ACHN (cell line): ENCODE measurements around the gene BHLHA9.
"Not testable (repeated sequence)": the region's sequence is repeated elsewhere in the genome, so short reads cannot be mapped to it uniquely, and the experiment has no call there.

Experiments used
- DNase-seq: peaks from one replicate; pipeline ENCODE4 v3.0.0-alpha.2; 2015
- in situ Hi-C: cut with HindIII; loops from 2 replicates; pipeline ENCODE4 v1.10.0; 2017; ENCODE audit warnings: low sequenced_read_pairs, low pct_ligation_motif_present, low pct_unique_long_range_greater_than_20kb

BHLHA9 gene

GRCh38 chr17:1270210-1271029 is at the start of gene BHLHA9:
BHLHA9 (plus strand) TSS chr17:1270444; CDS start chr17:1270564, 120 bp downstream.
- no peak for DNase-seq
- in situ Hi-C loops: no loop called here

DNA sequence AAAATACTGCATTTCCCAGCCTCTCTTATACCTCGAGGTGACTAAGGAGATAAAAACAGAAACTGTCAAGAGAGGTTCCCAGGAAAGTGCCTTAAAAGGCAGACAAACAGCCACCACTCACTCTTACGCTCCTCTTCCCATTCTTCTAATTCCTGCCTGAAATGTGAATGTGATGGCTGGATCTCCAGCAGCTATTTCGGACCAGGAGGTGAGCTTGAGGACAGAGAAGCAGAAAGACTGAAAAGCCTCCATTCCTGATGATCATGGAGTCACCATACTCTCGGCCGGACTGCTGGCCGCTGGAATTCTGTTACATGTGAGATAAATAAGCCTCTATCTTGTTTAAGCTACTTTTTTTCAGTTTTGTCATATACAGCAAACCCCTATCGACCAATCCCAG is 49.0 kb upstream of the BHLHA9 start:
- in situ Hi-C loops: no loop called here
- DNase-seq: no peak

DNA sequence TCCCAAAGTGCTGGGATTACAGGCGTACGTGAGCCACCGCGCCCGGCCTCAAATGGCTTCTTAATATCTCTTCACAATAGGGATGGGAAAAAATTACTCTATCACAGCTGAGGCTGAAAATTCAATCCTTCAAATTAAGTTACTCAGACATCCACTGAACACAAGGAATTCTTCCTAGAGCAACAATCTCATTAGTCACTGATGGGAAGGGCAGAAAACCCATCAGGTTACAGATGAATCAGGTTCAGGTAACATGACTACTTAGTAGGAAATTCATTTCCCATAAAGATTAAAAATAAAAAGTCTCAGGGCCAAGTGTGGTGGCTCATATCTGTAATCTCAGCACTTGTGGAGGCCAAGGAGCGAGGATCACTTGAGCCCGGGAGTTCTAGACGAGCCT is 47.9 kb upstream of the BHLHA9 start:
- in situ Hi-C loops: no loop called here
- peak; percentile 22 for DNase-seq

- in situ Hi-C loops: no loop called here
- no peak for DNase-seq
These were observed 46.6 kb upstream of the BHLHA9 start for GRCh38 chr17:1223662-1224061.

DNA sequence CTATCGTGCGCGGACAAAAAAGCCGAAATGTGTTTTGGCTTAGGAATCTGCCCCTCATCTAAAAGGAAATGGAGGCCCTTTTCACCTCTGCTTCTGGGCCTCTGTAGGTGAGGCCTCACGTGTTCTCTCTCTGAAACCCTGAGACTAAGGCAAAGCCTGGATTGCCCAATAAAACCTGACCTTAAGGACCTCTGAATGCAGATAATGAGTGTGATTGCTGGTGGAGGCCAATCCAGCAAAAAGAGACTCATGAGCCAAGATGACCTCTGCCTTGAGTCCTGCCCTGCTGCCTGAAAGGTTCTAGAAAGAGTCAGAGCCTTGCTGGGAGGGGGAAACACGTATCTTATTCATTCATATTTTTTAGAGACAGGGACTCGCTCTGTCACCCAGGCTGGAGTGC is 45.9 kb upstream of the BHLHA9 start:
- DNase-seq: no peak
- in situ Hi-C loops: no loop called here

DNA sequence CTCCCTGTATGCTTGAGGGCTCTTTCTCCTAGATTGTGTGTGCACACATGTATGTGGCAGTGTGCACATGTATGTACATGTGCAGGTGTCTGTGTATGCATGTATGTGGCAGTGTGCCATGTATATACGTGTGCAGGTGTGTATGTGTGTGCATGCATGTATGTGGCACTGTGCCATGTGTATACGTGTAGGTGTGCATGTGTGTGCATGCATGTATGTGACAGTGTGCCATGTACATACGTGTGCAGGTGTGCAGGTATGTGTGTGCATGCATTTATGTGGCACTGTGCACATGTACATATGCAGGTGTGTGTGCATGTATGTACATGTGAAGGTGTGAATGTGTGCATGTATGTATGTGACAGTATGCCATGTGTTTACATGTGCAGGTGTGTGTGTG is 43.9 kb upstream of the BHLHA9 start:
- in situ Hi-C loops: no loop called here
- no peak for DNase-seq

DNA sequence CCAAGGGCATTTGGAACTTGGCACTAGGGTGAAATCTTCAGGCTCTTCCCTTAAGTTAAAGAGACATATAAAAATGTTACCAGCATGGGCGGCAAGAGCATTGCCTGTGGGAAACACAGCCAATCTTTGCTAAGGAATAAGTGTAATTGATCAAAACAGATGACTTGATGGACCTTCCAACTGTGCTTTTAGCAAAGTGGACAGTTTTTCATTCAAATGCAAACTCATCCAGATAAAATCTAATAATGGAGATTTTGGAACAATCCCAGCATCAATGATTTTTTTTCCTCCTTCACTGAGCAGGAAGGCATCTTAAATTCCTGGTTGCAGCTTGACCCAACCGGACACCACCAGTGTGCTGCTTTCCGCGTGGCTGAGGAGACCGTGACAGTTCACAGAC is 42.9 kb upstream of the BHLHA9 start:
- DNase-seq: no peak
- in situ Hi-C loops: no loop called here

DNA sequence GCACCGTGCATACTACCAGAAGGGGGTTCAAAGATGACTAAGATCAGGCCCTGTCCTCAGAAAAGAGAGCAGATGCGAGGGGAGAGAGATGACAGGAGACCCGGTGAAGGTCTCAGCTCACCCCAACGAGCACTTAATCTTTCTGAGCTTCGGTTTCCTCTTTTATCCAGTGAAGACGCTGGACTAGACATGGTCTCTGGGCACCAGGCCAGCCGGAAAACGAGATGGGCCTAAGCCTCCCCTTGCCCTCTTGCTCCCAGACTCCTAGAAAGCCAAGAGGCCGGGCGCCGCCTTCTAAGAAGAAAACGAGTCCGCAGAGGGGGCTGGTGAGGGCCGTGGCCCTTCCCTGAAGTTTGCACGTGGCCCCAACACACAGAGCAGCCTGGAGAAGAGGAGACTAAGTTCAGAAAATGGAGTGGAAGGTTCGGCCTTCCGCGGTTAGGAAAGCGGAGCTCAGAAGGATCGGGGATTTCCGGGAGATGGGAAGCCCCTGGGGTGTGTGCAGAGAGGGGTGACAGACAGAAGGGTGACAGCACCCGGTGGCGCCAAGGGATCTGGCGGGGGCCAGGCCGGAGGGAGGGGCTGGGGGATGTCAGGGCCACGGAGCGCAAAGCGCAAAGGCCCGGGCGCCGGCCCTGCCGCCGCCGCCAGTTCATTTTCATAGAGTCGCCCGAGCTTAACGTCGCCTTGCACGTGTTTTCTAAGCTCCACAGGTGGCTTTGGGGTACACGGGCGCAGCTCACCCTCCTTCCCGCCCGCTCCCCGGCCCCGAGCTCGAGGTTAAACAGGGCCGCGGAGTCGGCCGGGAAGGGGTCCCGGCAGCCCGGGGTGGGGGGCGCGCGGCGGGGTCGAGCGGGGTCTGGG is 42.1 kb upstream of the BHLHA9 start:
- no peak for DNase-seq
- in situ Hi-C loops: no loop called here

DNA sequence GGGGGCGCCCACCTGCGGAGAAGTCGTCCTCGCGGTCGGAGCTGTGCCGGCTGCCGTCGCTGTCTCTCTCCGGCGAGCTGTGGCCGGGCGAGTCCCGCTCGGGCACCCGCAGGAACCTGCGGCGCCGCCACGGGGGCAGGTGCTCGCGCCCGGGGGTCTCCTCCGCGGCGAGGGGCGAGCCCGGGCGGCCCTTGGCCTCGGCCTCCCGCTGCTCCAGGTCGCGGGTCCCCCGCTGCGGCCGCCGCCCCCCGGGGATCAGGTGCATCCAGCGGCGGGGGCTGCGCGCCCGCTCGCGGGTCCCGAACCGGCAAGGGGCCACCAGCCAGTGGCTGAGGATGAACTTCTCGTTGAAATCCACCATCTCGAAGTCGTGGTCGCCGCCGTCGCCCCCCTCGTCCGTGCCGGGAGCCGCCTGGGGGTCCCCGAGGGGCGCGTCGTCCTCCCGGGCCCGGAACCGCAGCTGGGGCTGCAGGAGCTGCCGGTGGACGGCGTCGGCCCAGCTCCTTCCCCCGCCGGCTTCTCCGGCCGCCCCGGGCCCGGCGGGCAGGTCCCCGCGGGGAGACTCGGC is 41.4 kb upstream of the BHLHA9 start:
- no peak for DNase-seq
- in situ Hi-C loops: no loop called here

GRCh38 chr17:1229349-1229899 is 40.8 kb upstream of the BHLHA9 start:
- peak; percentile 58 for DNase-seq
- in situ Hi-C loops: no loop called here

DNA sequence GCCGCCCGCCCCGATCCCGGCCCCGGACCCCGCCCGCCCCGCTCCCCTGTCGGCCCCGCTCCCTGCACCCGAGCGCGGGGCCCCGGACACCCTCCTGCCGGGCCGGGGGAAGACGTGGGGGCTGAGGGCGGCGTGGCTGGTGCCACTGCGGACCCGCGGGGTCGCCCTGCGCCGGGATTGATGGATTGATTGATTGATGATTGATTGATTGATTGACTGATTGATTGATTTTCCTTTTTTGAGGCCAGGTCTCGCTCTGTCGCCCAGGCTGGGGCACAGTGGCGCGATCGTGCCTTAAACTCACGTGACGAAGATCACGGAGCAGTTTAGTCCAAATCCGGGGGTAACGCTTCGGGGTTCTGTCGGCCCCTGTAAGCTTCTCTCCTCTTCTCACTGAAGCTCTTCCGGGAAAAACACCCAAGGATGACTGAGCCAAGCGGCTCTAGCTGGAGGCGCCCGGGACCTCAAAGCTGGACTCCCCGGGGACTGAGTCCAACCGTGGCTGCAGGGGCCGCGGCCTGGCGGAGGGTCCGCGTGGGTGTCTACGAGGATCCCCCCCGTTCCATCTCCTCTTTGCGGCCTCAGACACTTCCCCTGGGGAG is 40.2 kb upstream of the BHLHA9 start:
- DNase-seq: no peak
- in situ Hi-C loops: no loop called here

GRCh38 chr17:1231456-1231855 is 38.8 kb upstream of the BHLHA9 start:
- DNase-seq: no peak
- in situ Hi-C loops: no loop called here

GRCh38 chr17:1232331-1232730 is 37.9 kb upstream of the BHLHA9 start:
- in situ Hi-C loops: no loop called here

DNA sequence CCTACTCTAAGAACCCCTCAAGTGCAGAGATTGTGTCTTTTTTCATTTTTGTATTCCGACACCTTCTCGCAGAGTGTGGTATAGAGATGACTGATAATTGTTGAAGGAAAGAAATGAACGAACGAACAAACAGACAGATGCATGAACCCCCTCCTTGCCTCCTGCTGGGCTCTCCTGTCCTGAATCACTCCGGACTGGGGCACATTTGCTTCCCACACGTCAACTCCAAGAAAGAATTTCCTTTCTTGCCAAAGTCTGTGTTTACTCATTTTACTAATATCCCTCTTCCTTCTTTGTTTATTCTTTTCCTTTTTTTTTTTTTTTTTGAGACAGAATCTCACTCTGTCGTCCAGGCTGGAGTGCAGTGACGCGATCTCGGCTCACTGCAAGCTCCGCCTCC is 37.5 kb upstream of the BHLHA9 start:
- no peak for DNase-seq
- in situ Hi-C loops: no loop called here

More at GRCh38 chr17:1232331-1232730, 37.9 kb upstream of the BHLHA9 start:
- no peak for DNase-seq

DNA sequence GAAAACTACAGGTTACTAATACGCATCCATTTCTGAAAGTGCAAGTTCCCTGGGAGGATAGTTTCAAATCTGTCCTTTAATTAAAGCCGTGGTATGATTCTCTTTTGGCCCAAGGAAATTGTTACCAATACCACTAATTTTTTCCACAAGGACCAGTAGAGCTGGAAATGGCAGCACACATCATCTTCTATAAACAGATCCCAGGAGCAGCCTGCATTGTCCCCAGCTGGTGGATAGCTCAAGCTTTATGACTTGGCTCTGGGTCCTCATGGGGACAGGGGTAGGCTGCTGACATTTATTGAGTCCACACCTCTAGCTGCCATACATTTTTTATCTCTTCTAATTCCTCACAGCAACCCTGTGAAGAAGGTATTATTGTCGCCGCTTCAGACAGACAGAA is 35.8 kb upstream of the BHLHA9 start:
- DNase-seq: no peak
- in situ Hi-C loops: no loop called here

DNA sequence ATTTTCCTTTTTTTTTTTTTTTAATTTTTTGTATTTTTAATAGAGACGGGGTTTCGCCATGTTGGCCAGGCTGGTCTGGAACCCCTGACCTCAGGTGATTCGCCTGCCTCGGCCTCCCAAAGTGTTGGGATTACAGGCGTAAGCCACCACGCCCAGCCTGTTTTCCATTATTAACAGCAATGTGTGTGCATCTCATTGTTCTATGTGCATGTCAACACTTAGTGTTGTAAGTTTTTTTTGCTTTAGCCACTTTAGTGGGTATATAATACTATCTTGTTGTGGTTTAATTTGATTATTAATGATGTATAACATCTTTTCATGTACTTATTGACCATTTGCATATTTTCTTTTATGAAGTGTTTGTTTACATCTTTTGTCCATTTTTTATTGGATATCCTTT is 32.8 kb upstream of the BHLHA9 start:
- no peak for DNase-seq
- in situ Hi-C loops: no loop called here

DNA sequence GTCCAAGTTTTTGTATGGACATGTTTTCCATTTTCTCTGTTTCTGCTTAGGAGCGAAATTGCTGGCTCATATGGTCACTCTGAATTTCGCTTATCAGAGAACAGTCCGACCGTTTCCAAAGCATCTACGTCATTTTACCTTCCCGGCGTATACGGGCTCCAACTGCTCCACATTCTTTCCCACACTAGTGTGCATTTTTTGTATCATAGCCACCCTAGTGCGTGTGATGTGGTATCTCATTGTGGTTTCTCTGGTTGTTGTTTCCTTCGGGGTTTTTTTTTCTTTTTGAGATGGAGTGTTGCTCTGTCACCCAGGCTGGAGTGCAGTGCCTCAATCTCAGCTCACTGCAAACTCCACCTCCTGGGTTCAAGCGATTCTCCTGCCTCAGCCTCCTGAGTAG is 31.0 kb upstream of the BHLHA9 start:
- DNase-seq: no peak
- in situ Hi-C loops: no loop called here

- in situ Hi-C loops: not testable (repeated sequence)
These were observed 29.8 kb upstream of the BHLHA9 start for GRCh38 chr17:1240426-1240825.

DNA sequence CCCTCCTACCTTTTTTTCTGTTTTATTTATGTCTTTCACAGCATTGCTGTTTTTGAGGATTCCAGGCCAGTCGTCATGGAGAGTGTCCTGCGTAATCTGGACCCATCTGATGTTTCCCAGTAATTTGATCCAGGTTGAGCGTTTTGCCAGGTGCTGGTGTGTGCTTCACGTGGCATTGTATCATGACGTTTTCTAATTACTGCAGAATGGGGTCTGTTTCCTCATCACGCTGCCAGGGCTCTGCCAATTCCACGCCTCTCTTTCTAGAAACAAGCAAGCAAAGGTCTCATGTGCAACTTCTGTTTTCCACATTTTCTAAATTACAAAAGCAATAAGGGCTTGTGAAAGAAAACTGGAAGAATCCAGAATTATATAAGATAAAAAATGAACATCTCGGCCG is 28.3 kb upstream of the BHLHA9 start:
- in situ Hi-C loops: no loop called here
- DNase-seq: no peak

More at GRCh38 chr17:1240426-1240825, 29.8 kb upstream of the BHLHA9 start:
- DNase-seq: not testable (repeated sequence)
